NCI-H524 (cell line): ENCODE measurements around the gene LTA.
A peak's percentile ranks its signal among the peaks of the same experiment; 100 is the strongest.
"Not testable (repeated sequence)": the region's sequence is repeated elsewhere in the genome, so short reads cannot be mapped to it uniquely, and the experiment has no call there.

Experiments
- DNase-seq, 2 experiments: peaks; one replicate each; lab custom pipeline; 2025; lab: John Stamatoyannopoulos, UW

Gene LTA

GRCh38 chr6:31586599-31587281, 14.7 kb downstream of the LTA start:
- DNase-seq = no peak

GRCh38 chr6:31587791-31588777, 16.0 kb downstream of the LTA start:
- no peak for DNase-seq

DNA sequence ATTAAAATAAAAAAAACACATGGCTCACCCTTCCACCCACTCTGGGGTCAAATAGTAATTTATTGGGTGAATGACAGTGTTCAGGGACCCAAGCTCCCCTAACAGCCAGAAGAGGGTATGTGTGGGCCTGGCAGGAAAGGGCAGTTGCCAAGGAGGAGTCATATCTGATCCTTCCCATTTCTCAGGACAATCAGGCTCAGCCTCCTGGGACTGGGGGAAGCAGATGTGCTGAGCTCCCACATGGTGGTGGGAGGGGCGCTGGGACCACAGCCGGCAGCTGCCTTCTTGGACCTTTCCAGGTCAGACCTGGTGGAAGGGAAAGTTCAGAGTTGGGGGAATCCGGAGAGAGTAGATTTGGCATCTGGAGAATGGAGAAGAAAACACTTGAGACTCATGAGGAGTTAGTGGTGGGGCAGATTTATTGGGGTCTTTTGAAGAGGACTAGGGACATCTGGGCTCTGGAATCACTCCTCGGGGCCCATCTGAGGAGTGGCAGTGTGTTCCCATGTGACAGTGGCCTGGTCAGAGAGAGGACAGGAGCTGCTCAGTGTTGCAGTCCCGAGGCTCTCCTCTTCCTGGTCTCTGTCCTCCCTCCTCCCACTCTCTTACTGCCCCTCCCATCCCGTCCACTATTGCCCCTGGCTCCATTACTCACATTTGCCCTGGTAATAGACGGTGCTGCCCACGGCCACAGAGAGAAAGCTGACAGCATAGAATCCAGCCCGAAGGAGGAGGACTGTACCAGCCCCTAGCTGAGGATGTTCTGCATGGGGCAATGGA, 17.0 kb downstream of the LTA start:
- peak in 1 of 2 experiments; percentile 28 for DNase-seq

- not testable (repeated sequence) for DNase-seq
Observed at GRCh38 chr6:31590691-31591090, 18.6 kb downstream of the LTA start.

DNA sequence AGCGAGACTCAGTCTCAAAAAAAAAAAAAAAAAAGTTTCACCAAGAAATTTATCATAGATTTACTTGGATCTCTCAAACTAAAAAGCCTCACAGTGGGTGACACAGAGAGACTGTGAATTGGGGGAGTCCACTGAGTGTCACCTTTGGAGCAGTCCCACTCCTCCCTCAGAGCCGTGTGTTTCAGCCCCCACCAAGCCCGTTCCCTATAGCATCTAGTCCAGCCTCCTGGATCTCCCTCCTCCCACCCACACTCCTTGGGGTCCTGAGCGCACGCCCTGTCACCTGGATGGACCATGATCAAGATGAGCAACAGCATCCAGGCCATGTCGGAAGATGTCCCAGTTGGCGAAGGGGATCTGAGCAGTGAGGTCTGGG, 20.3 kb downstream of the LTA start:
- DNase-seq = no peak

DNA sequence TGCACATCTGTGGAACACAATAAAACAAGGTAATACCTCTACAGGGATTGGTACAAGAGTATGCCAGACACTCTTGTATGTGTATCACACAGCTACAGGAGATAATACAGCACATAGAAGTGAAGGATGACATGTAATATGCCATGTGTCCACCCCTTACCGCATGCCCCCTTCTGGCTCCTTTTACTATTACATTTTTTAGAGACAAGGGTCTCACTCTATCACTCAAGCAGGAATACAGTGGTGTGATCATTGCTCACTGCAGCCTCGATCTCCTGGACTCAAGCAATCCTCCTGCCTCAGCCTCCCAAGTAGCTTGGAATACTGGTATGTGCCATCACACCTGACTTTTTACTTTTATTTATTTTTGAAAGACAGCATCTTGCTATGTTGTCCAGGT, 24.9 kb downstream of the LTA start:
- DNase-seq = peak in 1 of 2 experiments; percentile 41

GRCh38 chr6:31607317-31607716, 35.2 kb downstream of the LTA start:
- DNase-seq = no peak

DNA sequence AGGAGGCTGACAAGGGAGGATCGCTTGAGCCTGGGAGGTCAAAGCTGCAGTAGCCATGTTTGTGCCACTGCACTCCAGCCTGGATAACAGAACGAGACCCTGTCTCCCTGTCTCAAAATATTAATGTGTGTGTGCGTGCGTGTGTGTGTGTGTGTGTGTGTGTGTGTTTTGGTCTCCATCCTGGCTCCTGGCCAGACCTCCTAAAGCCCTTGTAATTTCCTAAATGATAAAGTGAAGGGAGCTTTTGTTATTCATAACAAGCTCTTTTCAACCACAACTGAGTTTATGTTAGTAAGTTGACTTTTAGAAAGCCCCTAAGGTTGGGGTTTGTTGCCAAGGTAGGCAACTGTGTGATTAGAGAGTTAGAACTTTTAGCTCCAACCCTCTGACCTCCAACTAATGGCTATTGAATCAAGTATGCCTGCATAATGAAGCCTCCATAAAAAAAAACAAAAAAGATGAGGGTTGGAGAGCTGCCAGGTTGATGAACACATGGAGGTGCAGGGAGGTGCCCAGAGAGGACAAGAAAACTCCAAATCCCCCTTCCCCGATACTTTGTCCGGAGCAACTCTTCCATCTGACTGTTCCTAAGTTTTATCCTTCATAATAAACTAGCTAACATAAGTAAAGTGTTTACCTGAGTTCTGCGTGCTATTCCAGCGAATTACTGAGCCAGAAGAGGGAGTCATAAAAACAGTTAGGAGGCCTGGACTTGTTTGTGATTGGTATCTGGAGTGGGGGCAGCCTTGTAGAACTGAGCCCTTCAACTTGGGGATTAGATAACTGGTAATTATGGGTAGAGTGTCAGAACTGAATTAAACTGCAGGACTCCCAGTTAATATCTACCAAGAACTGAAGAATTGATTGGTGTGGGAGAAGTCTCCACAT, 37.7 kb downstream of the LTA start:
- DNase-seq = no peak

GRCh38 chr6:31610968-31611367, 38.9 kb downstream of the LTA start:
- DNase-seq = no peak

DNA sequence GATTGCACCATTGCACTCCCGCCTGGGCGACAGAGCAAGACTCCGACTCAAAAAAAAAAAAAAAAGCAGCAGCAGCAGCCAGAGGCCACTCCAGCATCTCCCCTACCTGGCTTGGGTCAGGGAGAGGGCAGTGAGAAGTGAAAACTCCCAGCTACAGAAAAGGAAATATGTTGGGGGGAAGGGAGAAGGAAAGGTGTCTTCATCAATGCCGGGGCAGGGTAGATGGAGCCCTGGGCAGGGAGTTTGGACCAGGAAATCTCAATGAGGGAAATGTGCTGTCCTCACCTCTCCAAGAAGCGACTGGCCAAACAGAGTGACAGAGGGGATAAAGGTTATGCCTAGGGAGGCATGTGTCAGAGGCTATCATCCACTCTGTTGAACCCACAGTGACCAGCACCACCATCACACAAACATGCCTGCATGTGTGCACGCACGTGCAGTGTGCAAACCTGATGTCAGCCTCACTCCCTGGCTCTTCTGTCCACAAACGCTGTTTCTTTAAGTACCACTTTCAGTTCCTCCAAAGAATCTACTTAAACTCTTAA, 42.1 kb downstream of the LTA start:
- no peak for DNase-seq

DNA sequence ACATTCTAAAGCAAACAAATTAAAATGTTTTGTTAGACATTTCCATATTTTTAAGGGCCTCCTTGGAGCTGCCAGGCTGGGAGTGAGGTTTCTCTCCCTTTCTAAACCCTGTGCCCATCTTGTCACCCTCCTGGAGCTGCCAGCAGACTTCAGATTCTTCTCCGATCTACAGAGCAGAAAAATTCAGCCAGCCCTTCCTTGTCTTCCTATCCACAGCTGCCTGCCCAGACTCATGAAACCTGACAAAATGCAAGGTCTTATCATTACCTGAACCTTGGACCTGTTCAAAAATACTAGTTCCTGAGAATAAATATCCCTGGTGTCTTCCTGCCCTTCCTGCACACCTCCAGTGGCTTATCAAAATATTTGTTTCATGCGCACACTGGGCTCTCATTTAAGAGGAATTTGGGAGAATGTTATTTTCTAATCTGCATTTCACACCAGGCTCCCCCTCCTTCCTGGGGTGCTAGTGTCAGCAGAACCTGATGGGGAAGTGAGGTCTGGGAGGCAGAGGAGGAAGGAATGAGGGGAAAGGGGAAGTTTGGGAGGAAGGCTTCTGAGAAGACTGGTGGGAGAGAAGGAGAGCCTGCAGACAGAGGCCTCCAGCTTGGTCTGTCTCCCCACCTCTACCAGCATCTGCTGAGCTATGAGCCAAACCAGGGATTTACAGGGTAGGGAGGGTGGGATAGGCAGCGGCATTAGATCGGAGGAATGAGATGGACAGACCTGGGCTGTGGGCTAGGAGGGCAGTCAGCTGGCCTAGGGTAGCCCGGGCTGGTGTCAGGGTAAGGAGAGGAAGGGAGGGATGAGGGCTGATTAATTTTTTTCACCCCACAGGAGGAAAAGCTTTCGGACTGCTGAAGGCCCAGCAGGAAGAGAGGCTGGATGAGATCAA, 42.8 kb downstream of the LTA start, which contains the start of gene AIF1:
TSS of gene AIF1 (plus strand) at position 551 of the 895 bp plus-strand sequence. CDS start at position 647, 96 bp downstream.
- no peak for DNase-seq

DNA sequence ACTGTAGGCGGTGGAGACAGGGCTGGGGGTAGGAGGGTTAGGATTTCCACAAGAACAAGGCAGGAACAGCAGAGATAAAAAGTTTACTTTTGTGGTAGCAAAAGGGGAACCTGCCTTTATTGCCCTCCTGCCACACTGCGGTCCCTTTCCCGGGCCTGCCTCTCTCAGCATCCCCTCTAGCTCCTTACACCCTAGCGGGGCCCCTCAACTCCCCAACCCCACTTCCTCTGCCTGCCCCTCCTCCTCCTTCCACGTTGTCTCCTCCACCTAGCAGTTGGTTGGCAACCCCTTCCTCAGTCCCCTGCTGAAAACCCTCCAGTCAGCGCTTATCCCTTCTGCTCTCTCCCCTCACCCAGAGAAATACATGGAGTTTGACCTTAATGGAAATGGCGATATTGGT, 43.7 kb downstream of the LTA start:
- no peak for DNase-seq

DNA sequence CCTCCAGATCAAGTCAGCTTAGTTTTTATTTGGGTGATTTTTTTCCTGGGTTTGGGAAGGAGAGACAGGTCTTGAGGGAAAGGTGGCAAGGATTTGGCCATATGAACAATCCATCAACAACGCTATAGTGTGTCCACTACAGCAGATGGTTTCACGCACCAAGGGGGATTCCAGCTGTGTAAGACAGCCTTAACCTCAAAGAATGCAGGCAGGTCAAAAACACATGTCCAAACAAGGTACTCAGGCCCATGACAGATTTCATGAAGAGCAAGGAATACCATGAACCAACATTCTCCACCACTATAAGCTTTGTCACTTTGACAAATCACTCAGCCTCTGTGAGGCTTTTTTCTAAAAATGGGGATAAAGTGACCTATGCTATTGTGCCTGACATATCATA, 44.9 kb downstream of the LTA start:
- DNase-seq = peak in 1 of 2 experiments; percentile 29

DNA sequence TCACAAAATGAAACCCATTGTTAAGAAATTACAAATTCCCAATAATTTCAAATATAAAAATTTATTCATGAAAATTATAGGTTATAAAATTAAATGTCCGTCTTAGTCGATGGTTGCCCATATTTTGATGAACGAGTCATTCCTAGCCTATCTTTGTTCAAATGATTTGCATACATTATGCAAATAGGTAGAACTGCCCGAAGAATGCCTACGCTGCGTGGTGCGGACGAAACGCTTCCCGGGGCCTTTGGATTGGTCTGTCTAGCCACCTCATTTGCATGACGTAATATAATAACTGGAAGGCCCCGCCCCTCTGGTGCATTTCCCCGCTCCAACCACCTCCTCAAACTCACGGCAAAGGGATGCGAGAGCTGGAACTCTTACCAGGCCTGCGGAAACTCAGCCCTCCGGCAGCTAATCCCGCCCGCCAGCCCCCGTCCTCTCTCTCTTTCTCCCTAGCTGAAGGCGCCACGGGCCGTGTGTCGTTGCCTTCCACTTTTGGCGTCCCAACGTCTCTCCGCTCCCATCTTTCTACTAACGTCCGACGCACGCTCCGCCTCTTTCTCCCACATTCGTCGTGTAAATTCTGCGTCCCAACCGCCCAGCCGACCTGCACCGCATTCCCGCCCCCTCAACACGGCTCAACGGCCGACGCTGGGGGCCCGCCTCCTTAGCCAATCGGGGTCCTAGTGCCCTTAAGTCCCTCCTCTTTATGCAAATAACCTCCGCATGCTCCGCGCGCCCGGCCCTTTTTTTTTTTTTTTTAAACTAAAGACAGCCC, 47.9 kb downstream of the LTA start:
- peak; percentile 98 for DNase-seq

- DNase-seq = peak in 1 of 2 experiments; percentile 75
Observed at GRCh38 chr6:31620586-31621319, 48.7 kb downstream of the LTA start, which contains the start of gene PRRC2A. Gene PRRC2A, plus strand, starts transcription at chr6:31620715. Its CDS starts 2,075 bp downstream, at chr6:31622790.

DNA sequence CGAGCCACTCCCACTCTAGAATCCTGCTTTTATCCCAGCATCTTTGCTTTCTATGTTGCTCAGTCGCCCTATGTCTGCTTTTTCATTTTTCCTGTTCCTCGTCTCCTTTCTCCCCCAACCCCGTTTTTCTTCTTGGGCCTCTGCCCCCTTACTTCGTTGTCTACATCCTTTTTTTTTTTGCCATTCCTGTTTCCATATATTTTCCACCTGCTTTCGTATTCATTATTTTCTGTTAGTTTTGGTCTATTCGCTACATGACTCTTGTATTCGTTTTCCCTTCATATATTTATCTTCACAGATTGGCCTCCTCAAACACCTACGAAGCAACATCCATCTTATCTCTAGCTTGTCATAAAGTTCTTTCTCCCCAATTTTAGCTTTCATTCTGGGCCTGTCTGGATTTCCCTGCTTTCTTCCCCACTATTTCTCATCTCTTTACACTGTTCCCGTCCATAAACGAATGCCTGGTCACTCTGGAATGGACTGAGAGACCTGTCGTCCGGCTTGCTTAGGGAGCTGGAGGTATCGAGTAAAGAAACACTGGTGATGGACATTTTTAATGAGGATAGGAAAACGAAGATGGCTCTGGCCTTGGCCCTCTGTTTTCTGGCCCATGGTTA, 49.3 kb downstream of the LTA start:
- DNase-seq = no peak

- no peak for DNase-seq
Observed at GRCh38 chr6:31621991-31622390, 49.9 kb downstream of the LTA start.

- DNase-seq = no peak
Observed at GRCh38 chr6:31622684-31623091, 50.6 kb downstream of the LTA start.
